K562 (cell line): ENCODE results near the gene UBE2O. TPM values are rescaled to one million over a fixed set of nuclear protein-coding genes. Genes with fewer than 3 reads are reported as not detected.
A peak's percentile ranks its signal among the peaks of the same experiment; 100 is the strongest.

ENCODE experiments used
- ARID2 ChIP-seq: fragments of 450-650 bp; IDR thresholded peaks from 2 replicates; pipeline ENCODE4 v1.6.1; 2017; ENCODE audit warnings: antibody characterized with exemption, mild to moderate bottlenecking
- BCL6 ChIP-seq: fragments of 250-450 bp; sonication (Bioruptor Pico); IDR thresholded peaks from 2 replicates; pipeline ENCODE4 v1.4.0; 2020
- CAMTA2 ChIP-seq: fragments of 250-450 bp; sonication (Bioruptor Pico); conservative IDR thresholded peaks from 2 replicates; pipeline ENCODE4 v1.5.1; 2022
- DEAF1 ChIP-seq: fragments of 450-650 bp; formaldehyde crosslinking; IDR thresholded peaks from 2 replicates; pipeline ENCODE4 v1.4.0; 2020; ENCODE audit warnings: mild to moderate bottlenecking, moderate library complexity
- ESRRB ChIP-seq: fragments of 250-450 bp; sonication (Bioruptor Pico); IDR thresholded peaks from 2 replicates; pipeline ENCODE4 v1.5.0; 2020; ENCODE audit warnings: mild to moderate bottlenecking, moderate library complexity, borderline replicate concordance
- FOXP1 ChIP-seq: sonication (generic); formaldehyde crosslinking; IDR thresholded peaks from 2 replicates; pipeline ENCODE4 v1.8.0; 2022; ENCODE audit warnings: mild to moderate bottlenecking, missing genetic modification reagents
- HDAC6 ChIP-seq: IDR thresholded peaks from 2 replicates; pipeline ENCODE4 v1.6.1; 2012; ENCODE audit warnings: low read depth, mild to moderate bottlenecking, control low read depth, inconsistent platforms, low read length, moderate library complexity
- ILF3 ChIP-seq: fragments of 450-650 bp; IDR thresholded peaks from 2 replicates; pipeline ENCODE4 v1.6.1; 2018; ENCODE audit warnings: antibody characterized with exemption, mild to moderate bottlenecking, moderate library complexity, borderline replicate concordance
- KAT7 ChIP-seq: sonication (generic); formaldehyde crosslinking; IDR thresholded peaks from 2 replicates; pipeline ENCODE4 v1.8.0; 2022; ENCODE audit warnings: missing genetic modification reagents, mild to moderate bottlenecking, borderline replicate concordance
- KDM4B ChIP-seq, 2 experiments: fragments of 450-650 bp in 1 of 2; sonication (generic) in 1 of 2; IDR thresholded peaks; 2 replicates each; pipeline ENCODE4 v1.6.1; 2016 to 2017; ENCODE audit warnings: borderline replicate concordance in 2 of 2, antibody characterized with exemption in 1 of 2, low read depth in 1 of 2, mild to moderate bottlenecking in 1 of 2
- MAZ ChIP-seq, 2 experiments: fragments of 450-650 bp in 1 of 2; sonication (generic) in 1 of 2; formaldehyde crosslinking; IDR thresholded peaks in 1 of 2; conservative IDR thresholded peaks in 1 of 2; 2 replicates each; pipeline versions ENCODE4 v1.4.0 to v1.5.0; 2020; ENCODE audit warnings: mild to moderate bottlenecking in 1 of 2, missing genetic modification reagents in 1 of 2
- MLX ChIP-seq, 2 experiments: fragments of 450-650 bp in 1 of 2; sonication (generic) in 1 of 2; formaldehyde crosslinking; conservative IDR thresholded peaks; 2 replicates each; pipeline versions ENCODE4 v1.4.0 to v1.8.1; 2020 to 2022; ENCODE audit warnings: mild to moderate bottlenecking in 1 of 2, missing genetic modification reagents in 1 of 2
- POLR2AphosphoS5 ChIP-seq: IDR thresholded peaks from 2 replicates; pipeline ENCODE4 v1.6.1; 2011; ENCODE audit warnings: mild to moderate bottlenecking, low read depth, low read length, moderate library complexity; ENCODE audit not compliant: control insufficient read depth, insufficient read depth
- RBM39 ChIP-seq: fragments of 200-400 bp; formaldehyde crosslinking; optimal IDR thresholded peaks from 2 replicates; pipeline ENCODE3; 2018; ENCODE audit warnings: low read depth, low read length
- RNF2 ChIP-seq: sonication (generic); IDR thresholded peaks from 2 replicates; pipeline ENCODE4 v1.6.1; 2016
- SNRNP70 ChIP-seq: fragments of 200-400 bp; formaldehyde crosslinking; optimal IDR thresholded peaks from 2 replicates; pipeline ENCODE3; 2017; ENCODE audit warnings: low read depth, low read length
- SOX6 ChIP-seq: fragments of 450-650 bp; IDR thresholded peaks from 2 replicates; pipeline ENCODE4 v1.6.1; 2014; ENCODE audit warnings: mild to moderate bottlenecking
- ZKSCAN1 ChIP-seq: fragments of 150-350 bp; IDR thresholded peaks from 2 replicates; pipeline ENCODE4 v1.6.1; 2016; ENCODE audit warnings: low read depth, low read length
- ZNF3 ChIP-seq: fragments of 250-450 bp; sonication (Bioruptor Pico); IDR thresholded peaks from 2 replicates; pipeline ENCODE4 v1.5.0; 2021; ENCODE audit warnings: mild to moderate bottlenecking, moderate library complexity
- ZNF398 ChIP-seq: fragments of 250-450 bp; sonication (Bioruptor Pico); IDR thresholded peaks from 2 replicates; pipeline ENCODE4 v1.8.0; 2021; ENCODE audit warnings: moderate library complexity, mild to moderate bottlenecking, inconsistent platforms
- ZNF584 ChIP-seq: fragments of 200-800 bp; sonication (Bioruptor generic); IDR thresholded peaks from 2 replicates; pipeline ENCODE4 v1.6.1; 2016; ENCODE audit warnings: low read depth, mild to moderate bottlenecking, missing genetic modification characterization, missing compliant biosample characterization
- polyA plus RNA-seq, 8 experiments: library from polyadenylated mRNA; depleted of rRNA in 4 of 8; stranded (reverse) in 5 of 8; unstranded in 3 of 8; fragments of >200 nt; fragmentation: Nextera tagmentation in 2 of 8; fragmentation: Illumina TruSeq in 1 of 8; extraction: Ambion mirVana in 2 of 8; extraction: Trizol in 1 of 8; gene quantifications; 2 replicates each; pipeline versions ENCODE4 v1.2.1 to v1.2.3, GENCODE V29; 2011 to 2014; ENCODE audit warnings: inconsistent platforms in 1 of 8, missing spikeins in 1 of 8
- total RNA-seq, 7 experiments: library from RNA; depleted of rRNA in 6 of 7; stranded (reverse); fragments of >200 nt in 6 of 7; fragmentation: Illumina TruSeq in 2 of 7; extraction: Trizol in 2 of 7; gene quantifications; 2 replicates each; pipeline versions ENCODE4 v1.2.1 to v1.2.3, GENCODE V29; 2011 to 2021; ENCODE audit warnings: low replicate concordance in 1 of 7
- TF ChIP-seq, protein P1 (sequence below): sonication (generic); formaldehyde crosslinking; IDR thresholded peaks from 2 replicates; pipeline ENCODE4 v1.8.0; 2022; ENCODE audit warnings: mild to moderate bottlenecking, missing genetic modification reagents
- TF ChIP-seq, protein P2 (sequence below): fragments of 250-450 bp; sonication (Bioruptor Pico); IDR thresholded peaks from 2 replicates; pipeline ENCODE4 v1.6.1; 2021; ENCODE audit warnings: mild to moderate bottlenecking

UBE2O gene
- total and polyA plus RNA-seq, 9 of the 15 experiments (the other 6 are each of a cell fraction or from before 2014, with no cell fraction given): 1.6 to 39.7 (median 13.3) TPM

DNA sequence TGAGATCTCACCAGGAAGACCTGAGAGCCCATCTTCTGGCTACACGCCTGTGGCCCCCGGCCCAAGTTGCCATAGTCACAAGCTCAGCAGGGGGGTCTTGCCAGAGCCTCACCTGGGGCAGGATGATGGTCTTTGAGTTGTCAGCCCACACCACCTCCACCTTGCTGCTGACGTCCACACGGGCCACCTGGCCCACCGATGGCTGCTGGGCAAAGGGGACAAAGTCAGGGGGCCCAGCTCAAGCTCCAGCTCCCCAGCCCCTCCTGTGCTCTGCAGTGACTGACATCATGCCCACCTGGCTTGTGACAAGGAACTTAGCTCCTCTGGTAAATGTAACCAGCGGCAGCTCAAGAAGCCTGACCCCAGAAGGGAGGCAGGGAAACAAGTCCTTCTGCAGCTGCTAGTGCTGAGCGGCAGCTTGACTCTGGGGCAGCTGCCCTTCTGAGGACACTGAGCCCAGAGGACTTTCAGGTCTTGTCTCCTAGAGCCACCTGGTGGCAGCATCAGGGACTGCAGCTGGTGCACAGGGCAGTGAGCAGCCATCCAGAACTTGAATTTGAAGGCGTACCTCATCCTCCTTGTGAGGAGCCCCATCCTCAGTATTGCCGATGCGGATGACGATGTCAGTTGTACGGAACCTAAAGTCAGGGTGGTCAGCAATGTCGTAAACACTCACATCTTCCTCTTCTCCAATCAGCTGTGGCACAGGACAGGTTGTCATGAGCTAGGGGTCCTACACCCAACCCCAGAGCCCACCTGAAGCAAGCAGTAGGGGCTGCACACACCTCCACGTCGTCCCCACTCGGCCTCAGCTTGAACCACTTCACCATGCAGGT, 55.0 kb downstream of the UBE2O start (continued):
- TF ChIP-seq POLR2AphosphoS5 (0 out of 2 replicates have a peak, but pooled peaks have one; percentile 10), HDAC6 (no peak), ESRRB (CRISPR knock-in tag) (no peak), DEAF1 (CRISPR knock-in tag) (peak; percentile 75), ZNF3 (CRISPR knock-in tag) (no peak), SNRNP70 (no peak), SOX6 (no peak), RBM39 (peak; percentile 43), RNF2 (no peak), ILF3 (no peak), CAMTA2 (CRISPR knock-in tag) (no peak), ARID2 (peak; percentile 68), MLX (CRISPR knock-in tag; conservative IDR thresholded peaks at IDR 0.05) (no peak), FOXP1 (CRISPR knock-in tag) (0 out of 2 replicates have a peak, but pooled peaks have one; percentile 26), MAZ (CRISPR knock-in tag; conservative IDR thresholded peaks at IDR 0.05 in 1 of 2, IDR thresholded peaks at IDR 0.05 in 1 of 2) (0 out of 4 replicates have a peak, but pooled peaks of 1 of the 2 experiments have one; percentile 26), KDM4B (IDR thresholded peaks at IDR 0.05; ENCODE audit: borderline replicate concordance in 2 of 2, low read depth in 1 of 2) (no peak), BCL6 (CRISPR knock-in tag) (no peak), ZNF398 (no peak), KAT7 (no peak), ZKSCAN1 (no peak), ZNF584 (no peak)
- TF ChIP-seq, protein P1, sequence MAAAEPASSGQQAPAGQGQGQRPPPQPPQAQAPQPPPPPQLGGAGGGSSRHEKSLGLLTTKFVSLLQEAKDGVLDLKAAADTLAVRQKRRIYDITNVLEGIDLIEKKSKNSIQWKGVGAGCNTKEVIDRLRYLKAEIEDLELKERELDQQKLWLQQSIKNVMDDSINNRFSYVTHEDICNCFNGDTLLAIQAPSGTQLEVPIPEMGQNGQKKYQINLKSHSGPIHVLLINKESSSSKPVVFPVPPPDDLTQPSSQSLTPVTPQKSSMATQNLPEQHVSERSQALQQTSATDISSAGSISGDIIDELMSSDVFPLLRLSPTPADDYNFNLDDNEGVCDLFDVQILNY (CRISPR knock-in tag): no peak
- TF ChIP-seq, protein P2, sequence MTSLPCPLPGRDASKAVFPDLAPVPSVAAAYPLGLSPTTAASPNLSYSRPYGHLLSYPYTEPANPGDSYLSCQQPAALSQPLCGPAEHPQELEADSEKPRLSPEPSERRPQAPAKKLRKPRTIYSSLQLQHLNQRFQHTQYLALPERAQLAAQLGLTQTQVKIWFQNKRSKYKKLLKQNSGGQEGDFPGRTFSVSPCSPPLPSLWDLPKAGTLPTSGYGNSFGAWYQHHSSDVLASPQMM: no peak
